NCI-H1092 treated with DMSO at 0.1 percent for 48 hours (cell line): ENCODE measurements around the gene ACSS1.
A peak's percentile ranks its signal among the peaks of the same experiment; 100 is the strongest.

ENCODE experiments used
- DNase-seq: peaks from one replicate; lab custom pipeline; 2025; lab: John Stamatoyannopoulos, UW

The ACSS1 gene

DNA sequence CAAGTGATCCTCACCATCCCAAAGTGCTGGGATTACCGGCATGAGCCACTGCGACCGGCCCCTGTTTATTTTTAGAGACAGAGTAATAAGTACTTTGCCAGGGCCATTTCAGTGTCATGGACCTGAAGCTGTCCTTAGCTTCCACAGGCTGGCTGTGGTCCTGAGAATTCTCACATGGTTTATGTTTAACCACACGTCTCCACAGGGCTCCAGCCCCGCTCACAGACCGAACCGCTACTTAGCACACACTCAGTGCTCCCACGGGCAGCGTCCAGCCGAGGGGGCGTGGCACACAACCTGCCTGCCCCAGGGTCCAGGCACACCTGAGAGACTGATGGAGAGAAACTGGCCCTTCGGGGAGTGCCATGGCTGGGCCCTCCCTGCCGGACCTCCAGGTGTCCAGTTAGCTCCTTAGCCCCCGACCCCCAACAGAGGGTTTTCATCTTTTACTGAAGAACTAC, 11.7 kb downstream of the ACSS1 start:
- no peak for DNase-seq

DNA sequence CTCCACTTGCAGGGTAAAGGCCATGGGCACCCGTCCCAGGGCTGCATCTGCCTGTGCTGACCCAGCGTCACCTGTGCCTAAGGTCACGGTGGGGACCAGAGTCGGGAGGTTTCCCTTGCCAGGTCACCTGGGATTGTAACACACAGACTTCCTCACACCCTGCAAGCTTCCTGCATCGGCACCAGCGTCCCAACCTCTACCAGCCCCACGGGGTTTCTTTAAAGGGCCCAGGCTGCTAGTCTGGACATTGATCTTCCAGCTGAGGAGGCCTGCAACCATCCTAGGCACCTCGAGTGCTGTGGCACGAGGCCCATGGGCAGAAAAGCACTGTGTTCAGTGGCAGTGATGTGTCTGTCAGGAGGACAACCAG, 12.6 kb downstream of the ACSS1 start:
- DNase-seq = no peak

DNA sequence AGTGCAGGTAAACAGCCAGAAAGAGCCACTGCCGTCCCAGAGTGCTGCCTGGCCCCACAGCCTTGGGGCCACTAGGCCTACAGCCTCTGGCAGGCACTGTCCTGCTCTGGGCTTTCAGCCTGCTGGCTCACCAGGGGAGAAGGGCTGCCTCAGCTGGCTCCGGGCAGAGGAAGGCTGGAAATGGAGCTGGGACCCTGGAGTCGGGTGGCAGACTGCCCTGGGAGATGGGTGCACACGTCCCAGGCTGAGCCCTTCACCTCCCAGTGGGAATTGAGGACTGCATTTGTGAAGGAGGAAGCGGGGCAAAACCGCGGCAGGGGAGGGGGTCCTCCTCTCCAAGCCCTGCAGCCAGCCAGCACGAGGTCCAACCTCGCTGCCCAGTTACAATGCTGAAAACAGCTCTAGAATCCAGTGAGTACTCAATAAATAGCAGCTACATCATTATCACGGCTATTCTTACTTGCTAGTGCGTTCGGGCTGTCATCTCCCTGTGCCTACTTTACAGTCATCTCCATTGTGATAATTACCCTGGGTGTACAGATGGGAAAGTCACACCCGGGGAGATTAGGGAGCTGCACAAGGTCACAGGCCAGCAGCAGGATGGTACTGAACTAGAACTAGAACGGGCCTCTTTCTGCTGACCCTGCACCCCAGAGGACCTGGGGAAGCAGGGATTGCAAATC, 13.1 kb downstream of the ACSS1 start:
- DNase-seq = no peak

DNA sequence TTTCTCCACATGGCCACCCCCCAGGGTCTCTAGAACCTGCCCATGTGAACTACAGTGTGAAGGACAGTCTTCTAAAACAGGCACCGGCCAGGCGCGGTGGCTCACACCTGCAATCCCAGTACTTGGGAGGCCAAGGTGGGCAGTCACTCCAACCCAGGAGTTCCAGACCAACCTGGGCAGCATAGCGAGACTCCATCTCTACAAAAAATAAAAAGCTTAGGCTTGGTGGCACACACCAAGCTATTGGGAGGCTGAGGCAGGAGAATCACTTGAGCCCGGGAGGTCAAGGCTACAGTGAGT, 13.7 kb downstream of the ACSS1 start:
- DNase-seq = no peak

DNA sequence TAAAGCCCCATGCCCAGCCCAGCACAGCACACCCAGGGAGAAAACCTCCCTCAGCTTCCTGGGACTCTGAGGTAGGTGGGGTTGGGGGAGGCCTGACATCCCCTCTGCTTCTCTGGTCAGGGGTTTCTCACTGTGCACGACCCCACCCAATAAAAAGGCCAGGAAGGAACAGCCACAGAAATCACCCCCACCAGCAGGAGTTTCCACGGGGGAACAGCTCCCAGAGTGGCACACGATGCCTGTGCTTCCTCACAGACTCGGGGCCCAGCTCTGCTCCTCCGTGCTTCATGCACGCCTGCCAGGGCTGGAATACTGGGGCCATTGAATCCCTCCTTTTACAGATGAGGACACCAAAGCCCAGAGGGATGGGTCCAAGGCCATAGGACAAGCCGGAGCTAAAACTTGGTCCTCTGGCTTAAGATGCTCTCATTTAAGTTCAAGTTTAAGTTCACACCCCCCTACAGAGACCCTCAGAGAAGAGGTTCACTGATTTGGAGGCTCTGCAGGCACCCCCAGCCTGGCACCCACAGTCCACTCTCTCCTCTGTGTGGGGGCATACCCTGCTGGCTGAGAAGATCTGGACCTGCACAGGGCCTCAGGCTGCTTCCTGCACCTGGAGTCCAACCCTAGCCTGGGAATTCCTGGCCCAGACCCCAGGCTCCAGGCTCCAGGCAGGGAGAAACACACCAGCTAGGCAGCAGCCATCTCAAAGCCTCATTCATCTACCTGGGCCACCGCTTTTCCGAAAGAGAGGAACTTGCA, 14.3 kb downstream of the ACSS1 start:
- no peak for DNase-seq

DNA sequence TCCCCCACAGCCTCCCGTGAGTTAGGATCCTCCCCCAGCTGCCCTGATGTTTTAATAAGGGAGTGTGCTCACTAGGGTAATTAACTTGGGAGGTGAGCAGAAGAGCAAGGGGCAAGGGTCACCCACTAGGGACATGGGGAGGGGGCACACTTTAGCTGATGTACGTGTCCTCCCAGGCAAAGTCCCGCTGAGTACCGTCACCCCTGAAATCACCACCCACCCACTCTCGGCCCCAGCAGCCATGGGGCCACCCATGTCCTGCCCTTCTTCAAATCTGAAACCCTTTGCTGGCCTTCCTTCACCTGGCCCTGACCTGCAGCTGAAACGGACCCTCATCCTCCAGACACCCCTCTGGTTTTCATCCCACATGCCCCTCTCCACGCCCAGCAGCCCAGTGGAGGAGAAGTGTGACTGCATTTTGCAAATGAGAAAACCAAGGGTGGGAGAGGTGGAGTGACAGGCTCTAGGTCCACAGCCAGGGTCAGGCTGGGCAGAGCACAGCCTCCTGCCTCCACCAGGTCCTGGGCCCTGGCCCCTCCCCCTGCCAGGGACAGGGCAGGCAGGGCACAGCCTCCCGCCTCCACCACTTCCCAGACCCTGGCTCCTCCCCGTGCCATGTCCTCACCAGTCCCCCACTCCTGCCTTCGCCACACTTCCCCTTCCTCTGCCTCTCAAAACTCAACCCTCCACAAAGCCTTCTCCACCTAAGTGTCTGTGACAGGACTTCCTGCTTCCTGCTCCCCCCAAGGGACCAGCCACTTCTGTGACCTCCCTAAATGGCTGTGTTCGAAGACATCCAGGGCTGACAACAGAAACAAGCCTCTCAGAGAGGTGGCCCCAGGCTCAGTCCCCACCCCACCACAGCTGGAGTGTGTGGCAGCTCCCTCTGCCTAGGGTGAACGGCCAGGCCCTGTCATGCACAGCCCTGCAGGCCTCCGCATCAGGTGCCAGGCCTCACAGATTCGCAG, 15.1 kb downstream of the ACSS1 start:
- no peak for DNase-seq

DNA sequence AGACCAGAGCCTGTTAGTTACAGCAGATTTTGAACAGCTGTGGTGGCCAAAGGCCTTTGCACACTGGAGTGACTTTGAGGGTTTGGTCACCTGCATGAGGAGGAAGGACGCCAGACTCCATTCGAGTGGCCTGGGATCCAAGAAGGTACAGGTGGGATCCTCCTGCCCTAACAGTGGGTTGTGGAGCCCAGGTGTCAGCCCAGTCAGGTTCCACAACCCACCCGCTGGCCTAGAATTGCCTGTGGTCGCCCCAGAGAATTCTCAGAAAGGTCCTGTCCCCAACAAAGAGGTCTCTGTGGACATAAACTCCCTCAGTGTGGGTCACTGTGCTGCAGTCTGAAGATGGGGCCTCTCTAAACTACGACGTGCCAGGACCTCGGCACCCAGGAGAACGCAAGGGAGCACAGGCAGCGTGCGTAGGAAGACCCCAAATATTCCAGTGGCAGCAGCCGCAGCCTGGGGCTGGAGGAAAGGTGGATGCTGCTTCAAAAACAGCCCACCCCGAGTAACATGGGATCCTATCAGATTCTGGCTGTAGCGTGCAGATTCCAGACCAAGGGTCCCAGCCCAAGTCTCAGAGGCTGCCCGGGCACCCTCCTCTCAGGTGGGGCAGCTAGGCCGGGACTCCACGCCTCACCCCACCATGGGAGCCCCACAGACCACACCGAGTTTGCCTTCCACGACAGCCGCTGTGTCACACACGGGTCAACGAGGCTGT, 16.0 kb downstream of the ACSS1 start:
- no peak for DNase-seq

DNA sequence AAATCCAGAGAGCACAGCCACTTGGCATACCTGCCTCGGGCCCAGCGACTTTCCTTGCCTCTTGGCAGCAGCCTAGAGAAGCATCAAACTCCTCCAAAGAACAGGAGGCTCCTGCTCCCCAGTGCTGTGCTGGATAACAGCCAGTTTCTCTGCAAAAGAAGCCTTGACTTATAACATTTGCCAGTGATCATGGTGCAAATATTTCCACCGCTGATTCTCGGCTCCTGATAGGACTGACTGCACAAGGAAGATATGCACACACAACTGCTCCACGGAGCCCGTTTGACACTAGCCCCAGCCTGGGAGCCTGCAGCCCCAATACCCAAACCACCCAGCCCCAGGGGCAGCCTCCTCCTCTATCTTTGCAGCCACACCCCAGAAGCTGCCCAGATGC, 17.5 kb downstream of the ACSS1 start:
- no peak for DNase-seq

DNA sequence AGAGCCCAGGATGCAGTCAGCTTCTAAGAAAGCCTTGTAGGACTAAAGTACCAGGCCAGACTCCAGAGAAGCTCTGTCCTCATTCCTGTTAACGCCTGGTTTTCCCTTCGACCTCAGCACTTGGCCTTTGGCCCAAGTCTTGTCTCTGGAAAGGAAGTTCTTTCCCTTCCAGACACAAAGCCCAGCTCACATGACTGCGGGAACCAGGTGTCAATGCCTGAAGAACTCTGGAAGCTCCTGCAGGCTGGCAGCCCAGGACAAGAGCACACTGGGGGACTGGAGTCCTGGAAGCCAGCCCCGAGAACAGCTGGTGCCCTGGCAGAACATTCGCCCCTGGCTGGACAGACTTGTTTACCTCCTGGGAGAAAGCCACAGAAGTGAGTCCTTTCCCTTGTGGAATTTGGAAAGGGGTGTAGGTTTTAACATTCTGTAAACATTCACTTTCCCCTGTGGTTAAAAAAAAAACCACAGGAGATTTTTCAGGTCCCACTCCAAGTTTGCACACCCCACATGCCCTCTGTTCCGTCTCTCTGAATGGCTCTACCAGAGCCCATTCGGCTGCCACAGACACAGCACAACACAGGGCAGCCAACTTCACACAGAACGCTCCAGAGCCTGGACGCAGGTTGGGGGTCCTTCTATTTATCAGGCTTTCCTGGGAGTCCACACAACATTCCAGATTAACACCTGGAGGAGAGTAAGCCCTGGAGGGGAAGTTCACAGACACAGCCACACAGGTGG, 18.1 kb downstream of the ACSS1 start:
- DNase-seq = peak; percentile 41

DNA sequence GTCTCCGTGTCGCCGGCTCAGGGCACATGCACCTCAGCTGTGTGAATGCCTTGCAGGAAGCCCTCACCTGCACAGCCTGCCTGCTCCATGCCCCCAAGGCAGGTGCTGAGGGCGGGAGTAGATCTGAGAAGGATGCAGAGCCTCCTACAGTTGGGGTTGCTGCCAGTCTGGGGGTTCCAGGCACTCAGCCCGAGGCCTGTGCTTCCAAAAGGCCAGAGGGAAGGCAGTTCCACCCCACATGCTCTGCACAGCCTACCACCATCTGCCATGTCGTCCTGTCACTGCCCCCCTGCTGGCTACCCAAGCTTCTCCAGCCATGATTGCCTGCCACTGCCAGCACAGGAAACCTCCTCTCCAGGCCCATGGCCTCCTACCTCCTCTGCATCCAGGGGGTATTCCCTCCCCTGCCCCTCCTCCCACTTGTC, 19.3 kb downstream of the ACSS1 start:
- DNase-seq = no peak

DNA sequence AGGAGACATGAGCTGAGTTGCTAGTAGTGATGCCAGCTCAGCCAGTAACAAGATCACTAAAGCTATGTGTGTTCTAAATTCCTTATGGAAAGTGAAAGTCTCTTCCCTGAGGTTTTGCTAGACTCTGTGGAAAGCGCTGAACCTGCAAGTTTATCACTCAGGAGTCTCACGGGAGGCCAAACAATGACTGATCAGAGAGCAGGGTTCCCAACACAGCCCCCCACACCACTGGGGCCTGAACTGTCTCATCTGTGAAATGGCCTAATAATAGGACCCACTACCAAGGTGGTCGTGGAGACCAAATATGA, 19.9 kb downstream of the ACSS1 start:
- DNase-seq = no peak

DNA sequence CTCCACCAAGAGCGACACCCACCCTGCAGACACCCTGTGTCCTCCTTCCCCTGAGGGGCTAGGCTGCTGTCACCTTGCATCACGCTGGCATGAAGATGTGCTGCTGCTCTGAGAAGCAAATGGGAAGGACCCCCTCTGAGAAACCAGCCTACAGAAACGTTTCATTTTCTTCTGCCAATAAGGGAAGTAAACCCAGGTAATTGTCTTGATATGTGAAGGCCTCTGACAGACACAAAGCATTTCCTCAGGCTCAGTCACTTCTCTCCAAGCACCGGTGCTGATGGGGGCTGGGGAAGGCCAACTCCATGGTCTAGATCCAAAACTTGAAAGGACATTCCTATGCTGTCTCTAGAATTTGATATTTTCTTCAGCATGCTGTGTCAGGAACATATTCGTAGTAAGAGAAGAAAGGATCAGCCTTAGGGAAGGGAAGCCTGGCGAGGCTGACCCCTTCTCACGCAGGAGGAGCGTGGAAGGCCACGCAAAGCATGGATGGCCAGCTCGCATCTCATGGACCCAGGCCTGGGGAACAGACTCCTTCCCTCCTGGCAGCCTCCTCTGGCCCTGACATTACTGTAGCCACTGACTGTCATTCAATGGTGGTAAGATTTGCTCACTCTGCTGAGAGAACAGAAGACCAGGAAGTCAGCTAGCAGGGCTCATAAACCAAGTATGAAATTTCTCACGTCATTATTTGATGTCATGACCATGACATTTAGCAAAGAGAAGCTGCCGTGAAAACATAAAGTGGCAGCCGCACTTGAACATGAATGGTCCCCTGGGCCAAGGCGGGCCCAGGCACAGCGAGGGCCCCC, 20.4 kb downstream of the ACSS1 start:
- no peak for DNase-seq

DNA sequence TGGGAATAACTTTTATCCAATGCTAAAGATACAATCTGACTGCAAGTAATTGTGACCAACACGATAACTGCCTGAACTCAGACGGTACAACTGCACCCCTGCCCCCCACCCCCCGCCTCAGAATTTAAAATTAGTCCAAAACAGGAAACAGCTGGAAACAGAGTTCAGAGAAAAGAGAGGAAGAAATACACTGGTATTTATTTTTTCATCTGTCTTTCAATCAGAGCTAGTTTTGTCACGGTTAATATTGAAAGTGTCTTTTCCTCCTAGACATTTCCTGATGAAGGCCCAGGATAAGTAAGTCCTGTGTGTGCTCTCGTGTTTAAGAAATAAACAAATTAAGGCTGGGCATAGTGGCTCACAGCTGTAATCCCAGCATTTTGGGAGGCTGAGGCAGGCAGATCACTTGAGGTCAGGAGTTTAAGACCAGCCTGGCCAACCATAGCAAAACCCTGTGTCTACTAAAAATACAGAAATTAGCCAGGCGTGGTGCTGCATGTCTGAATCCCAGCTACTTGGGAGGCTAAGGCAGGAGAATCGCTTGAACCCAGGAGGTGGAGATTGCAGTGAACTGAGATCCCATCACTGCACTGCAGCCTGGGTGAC, 21.5 kb downstream of the ACSS1 start:
- no peak for DNase-seq

DNA sequence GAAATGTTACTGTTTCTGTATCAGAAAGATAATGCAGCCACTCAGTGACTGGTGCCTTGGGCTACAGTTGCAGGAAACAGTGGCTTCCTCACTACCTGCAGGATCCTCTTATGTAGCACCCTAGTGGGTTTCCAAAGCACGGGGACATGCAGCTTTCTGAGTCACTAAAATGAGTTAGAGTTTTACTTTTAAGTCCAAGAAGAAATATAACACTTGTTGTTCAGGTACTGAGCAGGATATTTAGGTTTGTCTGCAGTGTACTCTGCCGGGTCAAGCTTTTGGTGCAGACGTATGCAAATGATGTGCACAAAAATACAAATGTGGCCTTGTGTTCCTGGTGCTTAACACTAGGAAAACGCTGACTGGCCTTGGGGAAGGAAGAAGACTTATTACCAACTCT, 22.0 kb downstream of the ACSS1 start:
- DNase-seq = no peak

DNA sequence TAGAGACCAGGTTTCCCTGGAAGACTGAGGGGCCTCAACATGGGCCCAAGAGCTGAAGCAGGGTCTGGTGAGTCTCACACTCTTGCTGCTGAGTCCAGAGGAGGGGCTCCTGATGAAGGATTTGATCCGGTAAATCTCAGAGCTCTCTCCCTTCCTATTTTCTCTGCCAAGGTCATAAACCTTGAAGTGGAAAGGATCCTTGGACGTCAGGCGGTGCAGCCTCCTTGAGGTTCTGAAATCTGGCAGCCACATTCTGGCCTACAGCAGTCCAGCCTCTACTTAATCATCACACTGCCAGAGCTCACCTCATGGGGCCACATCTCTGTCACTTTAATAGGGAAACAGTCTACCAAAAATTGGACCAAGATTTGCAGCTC, 24.0 kb downstream of the ACSS1 start:
- no peak for DNase-seq

DNA sequence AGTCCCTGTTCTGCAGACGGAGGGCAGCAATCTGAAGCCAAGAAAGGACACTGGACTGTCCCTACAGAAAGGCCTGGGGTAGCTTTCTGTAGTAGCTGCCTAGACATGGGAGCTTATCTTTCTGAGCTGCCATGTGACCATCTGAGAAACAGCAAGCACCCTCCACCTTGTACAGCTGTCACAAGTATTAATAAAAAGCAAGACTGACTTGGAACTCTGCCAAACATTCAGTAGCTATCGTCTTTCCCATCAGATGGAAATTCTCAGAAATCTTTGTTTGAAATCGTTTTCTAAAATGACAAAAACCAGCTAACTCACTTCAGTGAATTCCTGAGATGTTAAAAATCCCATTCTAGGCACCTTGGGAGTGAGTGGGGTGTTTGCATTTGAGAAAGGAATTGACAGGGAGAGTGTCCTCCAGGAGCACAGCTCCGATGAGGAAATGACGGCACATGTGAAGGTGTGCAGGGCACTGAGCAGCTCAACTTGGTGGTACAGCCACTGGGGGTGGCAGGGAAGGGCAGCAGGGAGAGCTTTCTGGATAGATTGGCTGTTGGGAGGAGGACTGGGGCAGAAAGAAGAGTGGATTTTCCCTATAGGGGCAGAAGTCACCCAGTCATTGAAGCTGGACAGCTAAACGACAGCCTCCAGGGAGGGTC, 24.5 kb downstream of the ACSS1 start:
- DNase-seq = peak; percentile 34

DNA sequence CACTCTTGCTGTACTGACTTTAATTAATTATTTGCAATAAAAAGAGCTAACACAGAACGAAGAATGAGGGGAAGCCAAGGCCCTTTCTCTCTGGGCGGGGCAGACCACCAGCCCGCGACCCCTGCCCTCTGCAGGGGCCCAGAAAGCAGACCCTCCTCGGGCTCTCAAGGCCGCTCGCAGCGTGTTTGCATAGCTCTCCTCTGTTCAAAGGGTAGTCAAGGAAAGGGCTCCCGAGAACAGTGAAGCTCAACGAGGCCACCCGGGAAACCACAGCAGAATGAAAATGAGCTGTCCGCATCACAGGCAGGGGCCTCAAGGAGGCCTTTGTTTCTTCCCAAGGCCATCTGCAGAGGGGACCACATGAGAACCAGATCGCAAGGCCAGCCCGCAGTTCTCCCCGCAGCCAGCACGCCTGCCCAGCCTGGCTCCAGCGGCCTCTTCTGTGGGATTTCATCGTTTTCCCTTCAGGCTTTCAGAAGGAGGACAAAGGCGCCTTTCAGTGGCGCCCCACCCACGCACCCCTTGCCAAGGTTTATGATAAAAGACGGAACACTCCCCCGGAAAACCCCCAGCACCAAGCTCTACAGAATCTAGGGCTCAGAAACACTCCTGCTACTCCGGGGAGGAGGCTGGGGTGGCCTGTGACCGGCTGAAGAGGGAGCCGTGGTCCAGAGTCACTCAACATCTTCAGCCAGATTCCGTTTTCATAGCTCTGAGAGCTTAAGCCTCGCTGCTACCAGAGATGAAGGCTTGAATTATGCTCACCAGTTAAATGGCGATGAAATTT, 25.3 kb downstream of the ACSS1 start:
- DNase-seq = peak; percentile 34

DNA sequence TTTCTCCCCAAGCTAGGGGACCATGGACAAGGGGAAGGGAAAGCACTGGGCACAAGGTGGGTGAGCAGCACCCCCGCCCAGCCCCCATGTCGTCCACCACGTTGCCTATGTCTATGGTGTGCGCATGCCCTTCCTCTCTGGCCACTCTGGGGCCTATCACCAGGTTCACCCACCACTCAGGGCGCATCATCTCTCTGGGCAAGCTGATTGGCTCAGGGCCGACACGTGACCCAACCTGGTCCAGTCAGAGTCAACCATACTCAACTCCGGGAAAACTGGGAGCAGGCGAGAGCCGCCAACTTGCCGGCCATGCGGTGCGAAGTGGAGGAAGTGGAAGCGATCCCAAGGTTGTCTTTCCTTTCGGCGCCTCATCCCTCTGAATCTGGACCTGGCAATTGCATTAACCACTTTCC, 25.9 kb downstream of the ACSS1 start:
- no peak for DNase-seq

DNA sequence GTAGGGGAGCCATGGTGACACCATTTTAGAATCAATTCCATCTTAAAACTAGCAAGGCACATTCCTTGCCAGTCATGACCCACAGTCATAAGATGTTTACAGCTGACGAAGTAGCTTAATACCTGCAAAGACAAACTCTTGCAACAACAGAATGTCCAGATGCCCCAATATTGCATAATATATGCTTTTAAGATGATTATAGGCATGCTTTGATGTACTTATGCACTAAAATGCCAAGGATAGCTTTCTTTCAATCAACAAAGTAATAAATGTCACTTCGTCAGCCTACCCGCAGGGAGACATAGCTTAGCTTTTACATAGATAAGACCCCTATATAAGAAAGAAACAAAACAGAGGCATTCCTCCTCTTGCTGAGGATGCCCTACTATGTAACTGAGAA, 26.7 kb downstream of the ACSS1 start:
- no peak for DNase-seq
